GM23338 (cell line): ENCODE data around the gene ART1.
"Not testable (repeated sequence)": the region's sequence is repeated elsewhere in the genome, so short reads cannot be mapped to it uniquely, and the experiment has no call there.

Source experiments
- CTCF ChIP-seq, 2 experiments: fragments of 200-600 bp in 1 of 2; sonication (generic) in 1 of 2; conservative IDR thresholded peaks; 2 replicates each; pipeline versions ENCODE4 v1.5.1 to v1.6.1; 2016 to 2017; ENCODE audit warnings: antibody characterized with exemption in 2 of 2, low read depth in 2 of 2, mild to moderate bottlenecking in 2 of 2, moderate library complexity in 1 of 2
- EZH2phosphoT487 ChIP-seq: fragments of 200-600 bp; sonication (generic); IDR thresholded peaks from one replicate; pipeline ENCODE4 v1.8.1; 2018; ENCODE audit warnings: antibody characterized with exemption; ENCODE audit not compliant: unreplicated experiment

- TF ChIP-seq CTCF (conservative IDR thresholded peaks at IDR 0.05; ENCODE audit: low read depth in 2 of 2); EZH2phosphoT487: not testable (repeated sequence)
Observed at GRCh38 chr11:3649374-3649773, 4.4 kb downstream of the ART1 start.
